BLaER1 treated with 17β-estradiol and CSF1 and Interleukin-3, amounts not matched to agents 10 nM and 100 nM (cell line): Measurements from ENCODE around the gene RAD21L1.

Experiments used
- H3K27ac ChIP-seq, 11 experiments: shearing (Covaris generic); formaldehyde crosslinking; 2 replicates each; pipeline ENCODE4 v1.8.1; 2022
- H3K27me3 ChIP-seq, 11 experiments: shearing (Covaris generic); formaldehyde crosslinking; 2 replicates each; pipeline ENCODE4 v1.8.1; 2022
- H3K36me3 ChIP-seq, 11 experiments: shearing (Covaris generic); formaldehyde crosslinking; 2 replicates each; pipeline ENCODE4 v1.8.1; 2022
- H3K4me1 ChIP-seq, 10 experiments: shearing (Covaris generic); formaldehyde crosslinking; 2 replicates each; pipeline ENCODE4 v1.8.1; 2022
- H3K4me2 ChIP-seq, 11 experiments: shearing (Covaris generic); formaldehyde crosslinking; 2 replicates each; pipeline ENCODE4 v1.8.1; 2022
- H3K4me3 ChIP-seq, 10 experiments: shearing (Covaris generic); formaldehyde crosslinking; 2 replicates each; pipeline ENCODE4 v1.8.1; 2022
- H3K9ac ChIP-seq, 11 experiments: shearing (Covaris generic); formaldehyde crosslinking; 2 replicates each; pipeline ENCODE4 v1.8.1; 2022
- H3K9me3 ChIP-seq, 11 experiments: shearing (Covaris generic); formaldehyde crosslinking; replicated peaks in 1 of 11; 2 replicates each; pipeline ENCODE4 v1.8.1; 2022
- H4K20me1 ChIP-seq, 11 experiments: shearing (Covaris generic); formaldehyde crosslinking; 2 replicates each; pipeline ENCODE4 v1.8.1; 2022
- Cebpa-rat ChIP-seq, 11 experiments: shearing (Covaris generic); IDR thresholded peaks; 2 replicates each; pipeline ENCODE4 v1.8.1; 2022

The RAD21L1 gene

DNA sequence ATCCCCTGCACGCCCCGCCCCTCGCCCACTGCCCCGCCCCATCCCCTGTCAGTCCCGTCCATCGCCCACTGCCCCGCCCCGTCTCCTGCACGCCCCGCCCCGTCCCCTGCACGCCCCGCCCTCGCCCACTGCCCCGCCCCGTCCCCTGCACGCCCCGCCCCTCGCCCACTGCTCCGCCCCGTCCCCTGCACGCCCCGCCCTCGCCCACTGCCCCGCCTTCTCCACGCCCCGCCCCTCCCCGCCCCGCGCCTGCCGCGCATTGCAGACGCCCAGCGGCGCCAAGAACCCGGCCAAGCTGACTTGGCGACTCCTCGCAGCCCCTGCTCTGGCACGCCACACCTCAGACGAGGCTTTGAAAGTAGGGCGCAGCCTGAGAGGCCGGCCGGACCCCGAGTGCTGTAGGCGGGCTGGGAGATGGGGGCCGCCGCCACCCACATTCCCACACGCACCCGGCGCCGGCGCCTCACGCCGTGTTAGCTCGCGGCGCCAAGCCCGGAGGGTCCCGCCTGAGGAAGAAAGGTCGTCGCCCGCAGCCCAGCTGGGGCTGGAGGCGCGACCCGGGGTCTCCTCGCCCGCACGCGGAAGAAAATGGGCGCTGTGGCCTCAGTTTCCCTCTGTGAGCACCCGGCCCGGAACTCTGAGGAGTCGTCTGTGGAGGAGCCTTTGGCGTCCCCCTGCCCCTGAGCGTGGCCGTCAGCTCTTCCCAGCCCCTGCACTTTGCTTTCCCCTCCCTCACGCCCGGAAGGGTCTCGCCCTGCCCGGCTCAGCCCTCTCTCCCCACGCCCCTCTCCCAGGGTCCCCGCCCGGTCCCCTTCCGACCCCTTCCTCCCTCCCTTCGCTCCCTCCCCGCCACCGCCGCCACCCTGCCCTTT is at the start of gene RAD21L1:
RAD21L1 (plus strand) TSS at position 262 of the 872 bp plus-strand sequence. CDS start 2,410 bp downstream, outside the sequence.
- no peak for TF ChIP-seq Cebpa-rat (IDR thresholded peaks at IDR 0.05)
- H3K4me3 ChIP-seq = peak within 1 kb of the TSS; percentile 59 to 75 (median 70)
- peaks cover 4 to 16% (median 9%) of the 10 kb centered on the region in 10 experiments; a peak in 16 of 20 replicates for H3K4me1 ChIP-seq
- H3K27me3 ChIP-seq = peaks cover 20 to 32% (median 27%) of the 10 kb centered on the region in 11 experiments
- H3K27ac ChIP-seq = peak within 1 kb of the TSS in 8 of 11 experiments; percentile 31 to 64 (median 60); a peak in 13 of 22 replicates
- peak within 1 kb of the TSS; percentile 94 to 100 (median 100) for H3K4me2 ChIP-seq
- peaks cover 0 to 5% (median 0%) of the 10 kb centered on the region in 11 experiments; a peak in 1 of 22 replicates for H3K9me3 ChIP-seq
- H3K9ac ChIP-seq = peak within 1 kb of the TSS; percentile 61 to 81 (median 74)
- H4K20me1 ChIP-seq = no peaks in the 10 kb centered on the region
- H3K36me3 ChIP-seq = no peaks in the 10 kb centered on the region

DNA sequence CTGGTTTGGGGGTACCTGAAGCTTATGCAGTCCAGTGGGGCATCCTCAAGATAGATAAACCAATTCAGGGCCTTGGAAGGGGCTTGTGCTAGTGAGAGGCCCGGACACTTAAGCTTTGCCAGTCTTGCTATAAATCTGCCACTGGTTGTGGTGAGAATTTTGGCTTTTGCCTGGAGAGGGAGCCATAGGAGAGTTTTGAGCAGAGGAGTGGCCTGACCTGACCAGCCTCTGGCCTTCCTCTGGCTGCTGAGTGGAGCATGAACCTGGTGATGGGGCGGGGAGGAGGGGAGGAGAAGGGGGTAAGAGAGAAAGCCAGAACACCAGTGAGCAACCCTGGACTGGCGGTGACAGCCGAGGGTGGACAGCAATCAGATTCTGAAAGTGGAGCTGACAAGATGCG is 48.2 kb upstream of the RAD21L1 start:
- no peak overlapping the region for H3K4me2 ChIP-seq

DNA sequence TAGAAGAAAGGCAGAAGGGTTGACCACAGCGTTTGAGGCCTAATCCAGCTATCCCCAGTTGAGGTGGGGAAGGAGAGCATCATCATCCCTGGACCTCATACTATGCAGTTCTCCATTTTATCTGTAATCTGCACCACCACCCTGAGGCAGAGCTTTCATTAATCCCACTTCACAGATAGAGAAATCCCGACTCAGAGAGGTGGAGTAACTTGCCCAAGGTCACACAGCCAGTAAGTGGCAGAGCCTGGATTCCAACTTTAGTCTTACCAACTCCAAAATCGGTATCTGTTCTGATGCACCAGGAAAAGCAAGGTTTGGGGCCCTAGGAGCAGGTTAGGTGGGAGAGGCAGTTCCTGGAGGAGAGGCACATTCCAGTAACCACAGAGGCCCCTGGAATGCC is 47.7 kb upstream of the RAD21L1 start:
- Histone ChIP-seq H4K20me1 (peaks cover 0 to 52% (median 1%) of the 10 kb centered on the region in 11 experiments; a peak in 9 of 22 replicates), H3K4me3 (no peak overlapping the region), H3K9me3 (no peaks in the 10 kb centered on the region), H3K36me3 (peaks cover 0 to 33% (median 21%) of the 10 kb centered on the region in 11 experiments; a peak in 16 of 22 replicates), H3K4me2 (no peak overlapping the region), H3K27ac (no peak overlapping the region), H3K27me3 (peaks cover 2 to 14% (median 6%) of the 10 kb centered on the region in 11 experiments; a peak in 17 of 22 replicates), H3K4me1 (peaks cover 0 to 12% (median 2%) of the 10 kb centered on the region in 10 experiments; a peak in 9 of 20 replicates), H3K9ac (no peak overlapping the region)
- TF ChIP-seq Cebpa-rat (IDR thresholded peaks at IDR 0.05) = no peak

More for the DNA sequence above, 48.2 kb upstream of the RAD21L1 start:
- peaks cover 0 to 56% (median 5%) of the 10 kb centered on the region in 11 experiments; a peak in 10 of 22 replicates for H4K20me1 ChIP-seq
- H3K9me3 ChIP-seq = no peaks in the 10 kb centered on the region
- H3K4me3 ChIP-seq = no peak overlapping the region
- peaks cover 0 to 37% (median 25%) of the 10 kb centered on the region in 11 experiments; a peak in 17 of 22 replicates for H3K36me3 ChIP-seq
- TF ChIP-seq Cebpa-rat (IDR thresholded peaks at IDR 0.05) = no peak
- no peak overlapping the region for H3K9ac ChIP-seq
- no peak overlapping the region for H3K27ac ChIP-seq
- peaks cover 0 to 8% (median 2%) of the 10 kb centered on the region in 10 experiments; a peak in 9 of 20 replicates for H3K4me1 ChIP-seq
- H3K27me3 ChIP-seq = peaks cover 0 to 10% (median 2%) of the 10 kb centered on the region in 11 experiments; a peak in 10 of 22 replicates

DNA sequence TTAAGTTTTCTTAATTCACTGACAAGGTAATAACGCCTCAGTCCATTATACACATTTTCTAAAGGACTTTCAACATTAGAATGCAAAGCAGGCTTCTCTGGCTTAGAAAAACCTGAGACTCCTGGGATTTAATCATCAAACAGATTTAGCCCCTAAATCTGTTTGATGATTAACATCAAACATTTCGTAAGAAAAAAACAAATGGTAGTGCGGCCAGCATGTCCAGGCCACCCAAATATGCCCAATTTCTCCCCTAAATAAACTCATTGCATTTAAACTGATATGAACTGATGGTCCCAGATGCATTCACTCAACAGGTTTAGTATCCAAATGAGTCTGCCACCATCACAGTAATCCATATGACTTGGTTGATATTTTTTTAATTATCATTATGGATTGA is 47.2 kb upstream of the RAD21L1 start:
- Histone ChIP-seq H3K4me3 (no peak overlapping the region), H3K4me2 (no peak overlapping the region), H3K27ac (no peak overlapping the region), H3K4me1 (peaks cover 0 to 14% (median 2%) of the 10 kb centered on the region in 10 experiments; a peak in 9 of 20 replicates), H3K36me3 (peaks cover 0 to 28% (median 16%) of the 10 kb centered on the region in 11 experiments; a peak in 13 of 22 replicates), H3K9me3 (no peaks in the 10 kb centered on the region), H3K9ac (no peak overlapping the region), H3K27me3 (peaks cover 7 to 19% (median 12%) of the 10 kb centered on the region in 11 experiments), H4K20me1 (peaks cover 0 to 49% (median 0%) of the 10 kb centered on the region in 11 experiments; a peak in 10 of 22 replicates)
- TF ChIP-seq Cebpa-rat (IDR thresholded peaks at IDR 0.05) = no peak

DNA sequence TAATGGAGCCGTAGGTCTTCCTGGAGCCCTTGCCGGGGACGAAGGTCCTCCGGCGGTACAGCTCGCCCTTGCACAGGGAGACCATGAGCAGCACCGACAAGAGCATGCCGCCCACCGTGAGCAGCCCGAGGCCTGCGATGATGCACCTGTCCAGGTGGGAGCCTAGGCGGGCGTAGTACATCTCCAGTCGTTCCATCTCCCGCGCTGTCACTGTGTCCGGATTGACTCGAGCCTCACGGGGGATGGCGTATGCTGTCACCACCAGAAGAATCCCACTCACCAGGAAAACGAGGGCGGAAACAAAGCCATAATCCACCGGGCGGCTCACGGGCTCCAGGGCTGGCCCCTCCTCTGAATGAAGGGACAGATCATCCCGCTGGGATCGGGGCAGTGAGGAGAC is 44.9 kb upstream of the RAD21L1 start:
- no peak for TF ChIP-seq Cebpa-rat (IDR thresholded peaks at IDR 0.05)
- no peak overlapping the region for H3K9ac ChIP-seq
- H3K27ac ChIP-seq = no peak overlapping the region
- peaks cover 0 to 53% (median 0%) of the 10 kb centered on the region in 11 experiments; a peak in 10 of 22 replicates for H4K20me1 ChIP-seq
- no peak overlapping the region for H3K4me3 ChIP-seq
- H3K4me1 ChIP-seq = peaks cover 0 to 17% (median 2%) of the 10 kb centered on the region in 10 experiments; a peak in 9 of 20 replicates
- peaks cover 28 to 41% (median 33%) of the 10 kb centered on the region in 11 experiments for H3K27me3 ChIP-seq
- no peaks in the 10 kb centered on the region for H3K9me3 ChIP-seq
- H3K4me2 ChIP-seq = no peak overlapping the region
- H3K36me3 ChIP-seq = peaks cover 0 to 13% (median 2%) of the 10 kb centered on the region in 11 experiments; a peak in 9 of 22 replicates

DNA sequence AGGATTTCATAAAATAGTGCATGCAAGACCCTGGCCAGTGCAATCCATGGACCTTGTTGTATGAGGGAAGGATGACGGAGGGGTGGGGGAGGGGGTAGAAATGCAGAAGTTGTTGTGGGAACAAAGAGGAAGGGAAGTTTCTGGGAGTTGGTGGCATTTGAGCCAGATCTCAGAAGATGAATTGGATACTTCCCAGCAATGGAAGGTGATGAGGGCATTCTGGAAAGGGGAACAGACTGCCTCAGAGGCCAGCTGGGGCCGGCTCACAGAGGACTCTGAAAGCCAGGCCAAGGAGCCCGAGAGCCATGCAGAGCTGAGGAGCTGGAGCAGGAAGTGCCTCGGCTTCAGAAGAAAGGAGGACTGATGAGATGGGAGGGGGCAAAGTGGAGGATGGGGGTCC is 43.7 kb upstream of the RAD21L1 start:
- Histone ChIP-seq H3K4me3 (no peak overlapping the region), H3K4me2 (peak overlapping the region in 3 of 11 experiments; percentile 15 to 62 (median 61); a peak in 5 of 22 replicates), H3K36me3 (peaks cover 0 to 1% (median 0%) of the 10 kb centered on the region in 11 experiments; a peak in 2 of 22 replicates), H3K27me3 (peaks cover 38 to 51% (median 44%) of the 10 kb centered on the region in 11 experiments), H3K9ac (no peak overlapping the region), H3K9me3 (no peaks in the 10 kb centered on the region), H3K27ac (no peak overlapping the region), H4K20me1 (peaks cover 0 to 54% (median 0%) of the 10 kb centered on the region in 11 experiments; a peak in 10 of 22 replicates), H3K4me1 (peaks cover 0 to 17% (median 2%) of the 10 kb centered on the region in 10 experiments; a peak in 9 of 20 replicates)
- no peak for TF ChIP-seq Cebpa-rat (IDR thresholded peaks at IDR 0.05)

DNA sequence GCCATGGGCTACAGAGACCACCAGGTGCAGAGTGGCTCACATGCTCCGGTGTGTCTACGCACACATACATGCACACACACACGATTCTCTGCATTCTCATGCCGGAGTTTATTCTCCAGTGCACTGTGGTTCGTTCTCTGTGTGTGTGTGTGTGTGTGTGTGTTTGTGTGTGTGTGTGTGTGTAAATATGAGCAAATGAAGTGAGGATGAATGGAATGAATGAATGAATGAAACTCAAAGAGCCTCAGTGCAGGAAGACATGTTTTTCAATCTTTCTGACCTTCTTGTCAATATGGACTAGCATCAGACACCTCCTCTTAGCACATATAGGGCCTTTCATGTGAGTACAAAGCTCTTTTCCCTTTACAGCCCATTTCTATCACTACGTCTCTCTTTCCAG is 42.7 kb upstream of the RAD21L1 start:
- H3K9me3 ChIP-seq = no peaks in the 10 kb centered on the region
- TF ChIP-seq Cebpa-rat (IDR thresholded peaks at IDR 0.05) = no peak
- H4K20me1 ChIP-seq = peaks cover 0 to 44% (median 0%) of the 10 kb centered on the region in 11 experiments; a peak in 10 of 22 replicates
- H3K27me3 ChIP-seq = peaks cover 38 to 52% (median 44%) of the 10 kb centered on the region in 11 experiments
- H3K4me3 ChIP-seq = no peak overlapping the region
- H3K9ac ChIP-seq = no peak overlapping the region
- no peaks in the 10 kb centered on the region; a peak in 1 of 22 replicates for H3K36me3 ChIP-seq
- no peak overlapping the region for H3K4me2 ChIP-seq
- H3K27ac ChIP-seq = no peak overlapping the region
- H3K4me1 ChIP-seq = peaks cover 0 to 17% (median 2%) of the 10 kb centered on the region in 10 experiments; a peak in 9 of 20 replicates

DNA sequence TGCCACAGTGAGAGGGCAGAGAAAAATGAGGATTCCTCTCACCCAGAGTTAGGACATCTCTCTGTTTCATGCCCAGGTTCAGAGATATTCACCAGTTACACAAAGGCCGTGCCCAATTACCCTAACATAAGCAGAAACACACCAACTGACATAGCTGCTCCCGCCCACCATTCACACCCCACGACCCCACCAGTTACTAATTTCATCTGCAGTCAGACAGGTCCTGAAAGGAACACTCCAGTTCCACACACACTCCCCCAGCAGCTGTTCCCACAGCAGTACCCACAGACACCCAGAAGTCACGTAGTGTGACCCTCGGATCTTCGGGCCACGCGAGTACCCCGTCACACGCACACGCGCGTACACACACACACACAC is 41.6 kb upstream of the RAD21L1 start:
- H3K4me3 ChIP-seq = no peak overlapping the region
- H3K4me1 ChIP-seq = peaks cover 0 to 17% (median 2%) of the 10 kb centered on the region in 10 experiments; a peak in 9 of 20 replicates
- H3K27me3 ChIP-seq = peaks cover 38 to 52% (median 44%) of the 10 kb centered on the region in 11 experiments
- no peak overlapping the region for H3K4me2 ChIP-seq
- no peak for TF ChIP-seq Cebpa-rat (IDR thresholded peaks at IDR 0.05)
- H3K27ac ChIP-seq = no peak overlapping the region
- H3K9me3 ChIP-seq = no peaks in the 10 kb centered on the region
- H3K36me3 ChIP-seq = no peaks in the 10 kb centered on the region; a peak in 1 of 22 replicates
- no peak overlapping the region for H3K9ac ChIP-seq
- H4K20me1 ChIP-seq = peaks cover 0 to 42% (median 0%) of the 10 kb centered on the region in 11 experiments; a peak in 10 of 22 replicates
